Eye (tissue), 1 donor: Measurements from ENCODE around the gene ZNF805.
"Not testable (repeated sequence)": the region's sequence is repeated elsewhere in the genome, so short reads cannot be mapped to it uniquely, and the experiment has no call there.

ENCODE experiments used
- DNase-seq: peaks from one replicate; pipeline ENCODE4 v3.0.0-alpha.2; 2015

The ZNF805 gene

GRCh38 chr19:57240311-57241090 is at the start of gene ZNF805:
ZNF805 (plus strand) TSS chr19:57240632; CDS start chr19:57240892, 260 bp downstream.
- peak; percentile 97 for DNase-seq

DNA sequence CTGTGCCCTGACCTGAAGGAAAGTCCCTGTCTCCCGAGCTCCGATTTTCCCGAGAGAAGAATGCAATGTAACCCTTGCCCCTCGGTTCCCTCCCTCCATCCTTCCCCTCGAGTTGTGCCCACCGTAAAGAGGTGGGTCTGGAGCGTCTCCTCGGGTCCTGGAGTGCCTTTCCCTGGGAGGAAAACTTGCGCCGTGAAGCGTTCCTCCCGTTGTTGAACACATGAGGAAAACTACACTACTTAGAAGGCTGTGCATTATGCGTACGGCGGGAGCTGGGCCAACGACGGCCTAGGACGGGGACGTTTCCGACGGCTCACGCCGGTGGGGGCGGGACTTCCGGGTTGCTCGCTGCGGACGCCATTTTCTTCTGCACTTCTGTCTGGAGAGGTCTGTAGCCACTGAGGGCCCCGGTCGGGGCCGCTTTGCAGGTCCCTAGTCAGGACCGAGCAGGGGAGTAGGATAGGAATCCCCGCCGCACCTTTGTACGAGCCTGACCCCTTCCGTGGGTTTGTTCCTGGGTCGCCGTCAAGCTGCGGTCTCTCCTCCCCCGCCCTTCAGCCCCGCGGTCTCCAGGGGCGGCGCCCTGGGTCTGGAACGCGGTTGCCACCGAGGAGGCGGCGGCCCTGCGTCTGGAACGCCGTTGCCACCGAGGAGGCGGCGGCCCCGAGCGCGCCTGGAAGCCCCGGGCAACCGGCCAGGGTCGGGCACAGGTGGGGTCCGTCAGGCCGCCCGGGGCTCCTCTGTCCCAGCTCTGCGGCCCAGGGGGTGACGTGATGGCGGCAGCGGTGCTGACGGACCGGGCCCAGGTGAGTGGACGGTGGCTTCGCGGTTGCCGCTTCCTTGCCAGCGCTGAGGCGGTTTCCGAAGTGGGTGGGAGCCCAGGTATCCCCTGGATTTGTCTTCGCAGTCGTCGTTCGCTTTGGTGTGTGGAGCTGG is 49.0 kb upstream of the ZNF805 start, which contains the start of gene ZNF264:
Gene ZNF264, plus strand, starts transcription at position 360 of the 936 bp plus-strand sequence. Its CDS starts 414 bp downstream, at position 774.
- peak; percentile 94 for DNase-seq

DNA sequence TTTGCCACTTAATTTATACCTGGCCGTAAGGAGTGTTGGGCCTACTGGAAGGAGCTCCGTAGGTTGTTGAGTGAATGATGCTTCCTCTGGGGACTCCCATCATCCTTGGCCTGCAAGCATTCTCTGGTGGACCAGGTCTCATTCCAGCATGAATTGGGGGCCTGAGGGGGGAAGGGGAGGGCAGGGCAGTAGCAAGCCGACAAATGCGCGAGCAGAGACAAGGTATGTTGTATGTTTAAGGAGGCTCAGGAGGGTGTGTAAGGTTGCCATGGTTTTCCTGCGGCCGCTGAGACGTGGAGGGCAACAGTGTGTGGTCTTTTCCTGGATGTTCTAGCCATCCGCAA is 48.4 kb upstream of the ZNF805 start:
- DNase-seq, result peak; percentile 32

GRCh38 chr19:57192993-57193392 is 47.4 kb upstream of the ZNF805 start:
- no peak for DNase-seq

DNA sequence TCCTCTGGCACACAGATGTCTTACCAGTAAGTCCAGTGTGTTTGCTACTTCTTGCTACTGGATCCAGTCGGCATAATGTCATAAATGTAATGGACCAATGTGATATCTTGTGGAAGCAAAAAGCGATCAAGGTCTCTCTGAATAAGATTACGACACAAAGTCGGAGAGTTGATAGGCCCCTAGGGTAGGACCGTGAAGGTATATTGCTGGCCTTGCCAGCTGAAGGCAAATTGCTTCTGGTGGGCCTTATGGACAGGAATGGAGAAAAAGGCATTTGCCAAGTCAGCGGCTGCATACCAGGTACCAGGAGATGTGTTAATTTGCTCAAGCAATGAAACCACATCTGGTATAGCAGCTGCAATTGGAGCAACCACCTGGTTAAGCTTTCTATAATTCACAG is 42.6 kb upstream of the ZNF805 start:
- not testable (repeated sequence) for DNase-seq

GRCh38 chr19:57202160-57202559 is 38.3 kb upstream of the ZNF805 start:
- no peak for DNase-seq

- no peak for DNase-seq
These were observed 30.1 kb upstream of the ZNF805 start for GRCh38 chr19:57210381-57210780.

GRCh38 chr19:57212109-57212508 is 28.3 kb upstream of the ZNF805 start:
- DNase-seq, result no peak

DNA sequence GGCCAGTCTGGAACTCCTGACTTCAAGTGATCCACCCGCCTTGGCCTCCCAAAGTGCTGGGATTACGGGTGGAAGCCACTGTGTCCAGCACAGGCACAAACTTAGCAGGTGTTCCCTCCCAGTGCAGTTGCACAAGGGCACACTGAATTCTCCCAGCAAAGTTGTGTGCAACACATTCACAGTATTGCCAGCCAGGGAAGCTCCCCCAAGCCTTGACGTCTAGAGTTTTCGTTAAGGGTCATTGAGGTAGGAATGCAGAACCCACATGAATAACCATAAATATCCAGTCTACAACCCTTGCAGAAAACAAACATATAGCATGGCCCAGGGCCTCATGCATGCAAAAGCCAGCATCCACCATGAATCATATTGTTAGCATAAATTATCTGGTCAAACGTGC is 12.9 kb upstream of the ZNF805 start:
- no peak for DNase-seq

GRCh38 chr19:57231686-57232085 is 8.7 kb upstream of the ZNF805 start:
- DNase-seq, result no peak

DNA sequence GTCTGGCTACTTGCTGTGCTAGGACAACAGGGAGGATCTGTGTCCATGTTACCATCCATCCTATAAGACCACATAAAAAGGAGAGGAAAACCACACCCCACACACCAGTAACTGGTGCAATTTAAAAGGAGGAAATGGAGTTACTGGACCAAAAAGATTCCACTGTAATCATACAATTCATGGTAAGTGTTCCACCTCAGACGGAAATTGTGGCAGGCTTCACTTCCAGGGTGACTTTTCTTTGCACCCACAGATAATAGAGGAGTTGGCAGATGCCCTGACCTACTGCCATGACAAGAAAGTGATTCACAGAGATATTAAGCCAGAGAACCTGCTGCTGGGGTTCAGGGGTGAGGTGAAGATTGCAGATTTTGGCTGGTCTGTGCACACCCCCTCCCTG is 7.2 kb upstream of the ZNF805 start:
- DNase-seq, result no peak

DNA sequence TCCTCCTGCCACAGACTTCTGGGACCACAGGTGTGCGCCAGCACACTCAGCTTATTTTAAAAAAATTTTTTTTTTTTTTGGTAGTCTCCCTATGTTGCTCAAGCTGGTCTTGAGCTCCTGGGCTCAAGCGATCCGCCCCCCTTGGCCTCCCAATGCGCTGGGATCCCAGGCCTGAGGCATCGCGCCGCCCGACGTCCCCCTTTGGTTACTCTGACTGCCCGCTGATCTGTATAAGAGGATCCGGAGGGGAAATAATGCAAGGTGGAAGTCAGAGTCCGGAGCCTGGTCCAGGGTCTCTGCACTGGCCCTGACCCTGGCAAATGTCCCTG is 486 bp upstream of the ZNF805 start:
- DNase-seq, result no peak

DNA sequence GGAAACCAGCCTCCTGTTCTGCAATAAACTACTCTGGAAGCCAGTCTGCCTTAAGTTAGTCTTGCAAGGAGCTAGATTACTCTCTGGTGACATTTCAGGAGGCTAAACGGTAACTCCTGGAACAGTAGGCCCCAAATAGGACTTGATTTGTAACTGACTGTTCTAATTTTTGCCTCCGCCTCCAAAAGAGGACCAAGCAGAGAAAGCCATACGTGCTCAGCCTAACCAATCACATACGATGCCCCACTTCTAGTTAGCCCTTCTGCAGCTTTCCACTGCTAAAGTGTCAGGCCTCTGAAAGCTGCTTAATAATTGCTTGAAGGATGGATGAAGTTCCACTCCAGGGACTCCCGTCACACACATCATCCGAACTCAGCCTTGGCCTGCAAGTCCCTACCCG is 744 bp downstream of the ZNF805 start:
- DNase-seq, result no peak

DNA sequence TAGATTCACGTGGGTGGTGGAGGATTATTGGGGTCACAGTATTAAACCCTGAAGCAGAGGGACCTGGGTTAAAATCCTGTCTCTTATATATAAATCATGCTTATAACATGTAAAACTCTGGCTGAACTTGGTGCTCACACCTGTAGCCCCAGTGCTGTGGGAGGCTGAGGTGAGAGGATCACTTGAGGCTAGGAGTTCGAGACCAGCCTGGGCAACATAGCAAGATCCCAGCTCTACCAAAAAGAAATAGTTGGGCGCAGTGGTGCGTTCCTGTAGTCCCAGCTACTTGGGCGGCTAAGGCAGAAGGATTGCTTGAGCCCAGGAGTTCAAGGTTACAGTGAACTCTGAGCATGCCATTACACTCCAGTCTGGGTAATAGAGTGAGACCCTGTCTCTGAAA is 2.4 kb downstream of the ZNF805 start:
- no peak for DNase-seq

DNA sequence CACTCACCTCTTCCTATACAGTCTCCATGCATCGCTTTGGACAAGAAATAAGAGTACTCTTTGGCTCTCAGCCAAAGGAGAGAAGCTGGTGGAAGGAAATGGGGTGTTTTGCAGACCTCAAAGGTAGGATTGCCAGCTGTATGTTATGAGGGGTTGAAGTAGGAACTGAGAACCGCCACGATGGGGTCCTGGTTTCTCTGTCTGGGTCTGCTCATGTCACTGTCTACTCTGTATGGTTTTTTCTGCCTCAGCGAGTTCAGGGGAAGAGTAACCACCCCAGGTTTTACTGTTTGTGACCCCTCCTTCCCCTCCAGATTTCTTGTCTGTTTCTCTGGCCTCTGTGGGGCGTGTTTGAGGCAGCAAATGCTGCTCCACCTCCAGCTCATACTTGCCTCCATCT is 4.1 kb downstream of the ZNF805 start:
- no peak for DNase-seq

- no peak for DNase-seq
These were observed 4.6 kb downstream of the ZNF805 start for GRCh38 chr19:57245066-57245465.

DNA sequence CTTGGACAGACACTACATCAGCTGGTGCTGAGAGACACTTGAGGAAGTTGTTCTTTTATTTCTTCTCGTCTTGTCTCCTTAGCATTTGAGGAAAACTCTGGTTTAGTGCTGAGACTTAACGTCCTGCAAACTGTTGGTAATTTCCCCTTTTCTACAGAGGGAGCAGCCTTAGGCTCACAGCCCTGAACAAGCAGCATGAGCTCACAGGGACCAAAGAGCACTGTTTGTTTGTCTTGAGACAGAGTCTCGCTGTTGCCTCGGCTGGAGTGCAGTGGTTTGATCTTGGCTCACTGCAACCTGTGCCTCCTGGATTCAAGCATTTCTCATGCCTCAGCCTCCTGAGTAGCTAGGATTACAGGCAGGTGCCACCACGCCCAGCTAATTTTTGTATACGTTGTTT is 5.5 kb downstream of the ZNF805 start:
- no peak for DNase-seq

- DNase-seq, result no peak
These were observed 8.2 kb downstream of the ZNF805 start for GRCh38 chr19:57248646-57249045.

DNA sequence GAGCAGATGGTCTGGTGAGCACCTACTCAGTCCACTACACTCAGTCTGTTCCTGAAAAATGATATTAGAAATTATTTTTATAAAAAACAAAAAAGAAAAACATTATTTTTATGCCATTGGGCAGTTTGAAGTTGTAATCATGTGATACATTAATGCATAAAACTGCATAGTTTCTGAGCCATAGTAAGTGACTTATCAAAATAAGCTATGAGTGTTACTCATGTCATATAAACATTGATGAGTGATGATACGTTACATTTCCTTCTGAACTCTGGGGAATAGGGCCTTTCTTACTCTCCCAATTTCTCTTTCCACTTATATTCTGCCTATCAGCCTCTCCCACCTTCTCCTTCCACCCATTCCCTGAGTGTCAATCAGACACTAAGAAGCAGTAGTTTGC is 8.9 kb downstream of the ZNF805 start:
- DNase-seq, result no peak

DNA sequence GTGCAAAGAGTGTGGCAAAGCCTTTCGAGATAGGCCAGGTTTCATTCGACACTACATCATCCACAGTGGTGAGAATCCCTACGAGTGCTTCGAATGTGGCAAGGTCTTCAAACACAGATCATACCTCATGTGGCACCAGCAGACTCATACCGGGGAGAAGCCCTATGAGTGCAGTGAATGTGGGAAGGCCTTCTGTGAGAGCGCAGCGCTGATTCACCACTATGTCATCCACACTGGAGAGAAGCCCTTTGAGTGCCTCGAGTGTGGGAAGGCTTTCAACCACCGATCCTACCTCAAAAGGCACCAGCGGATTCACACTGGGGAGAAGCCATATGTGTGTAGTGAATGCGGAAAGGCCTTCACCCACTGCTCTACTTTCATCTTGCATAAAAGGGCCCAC is 13.3 kb downstream of the ZNF805 start:
- not testable (repeated sequence) for DNase-seq

DNA sequence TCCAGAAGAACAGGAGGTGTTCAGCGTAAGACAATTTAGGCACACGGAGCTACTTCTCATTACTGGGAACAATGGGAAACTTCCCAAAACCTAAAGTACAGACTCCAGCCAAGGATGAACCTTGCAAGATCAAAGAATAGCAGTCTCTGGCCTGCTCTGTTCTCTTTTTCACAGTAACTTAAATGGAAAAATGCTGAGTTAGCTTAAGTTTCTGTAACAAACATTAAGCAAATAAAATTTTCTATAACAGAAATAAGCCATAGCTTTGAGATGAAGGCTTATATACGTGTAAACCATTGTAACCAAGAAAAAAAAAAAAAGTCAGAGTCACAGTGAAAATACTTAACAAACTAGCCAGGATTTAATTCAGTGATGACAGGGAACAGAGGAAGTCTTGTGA is 21.6 kb downstream of the ZNF805 start:
- no peak for DNase-seq

DNA sequence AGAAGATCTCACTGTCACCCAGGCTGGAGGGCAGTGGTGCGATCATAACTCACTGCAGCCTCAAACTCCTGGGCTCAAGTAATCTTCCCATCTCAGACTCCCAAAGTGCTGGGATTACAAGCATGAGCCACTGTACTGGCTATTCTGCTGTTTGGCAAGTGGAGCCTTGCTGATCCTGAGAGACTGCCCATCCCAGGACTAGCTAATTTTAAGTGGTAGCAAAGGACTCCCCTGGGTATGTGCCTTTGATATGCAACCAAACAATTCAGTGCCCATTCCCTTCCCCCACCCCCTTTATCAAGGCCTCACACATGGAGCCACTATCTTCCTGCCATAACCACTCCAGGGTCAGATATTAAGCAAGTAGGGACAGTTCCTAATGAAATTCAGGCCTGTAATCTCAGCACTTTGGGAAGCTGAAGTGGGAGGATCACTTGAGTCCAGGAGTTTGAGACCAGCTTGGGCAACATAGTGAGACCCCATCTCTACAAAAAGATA is 22.9 kb downstream of the ZNF805 start:
- DNase-seq, result no peak

DNA sequence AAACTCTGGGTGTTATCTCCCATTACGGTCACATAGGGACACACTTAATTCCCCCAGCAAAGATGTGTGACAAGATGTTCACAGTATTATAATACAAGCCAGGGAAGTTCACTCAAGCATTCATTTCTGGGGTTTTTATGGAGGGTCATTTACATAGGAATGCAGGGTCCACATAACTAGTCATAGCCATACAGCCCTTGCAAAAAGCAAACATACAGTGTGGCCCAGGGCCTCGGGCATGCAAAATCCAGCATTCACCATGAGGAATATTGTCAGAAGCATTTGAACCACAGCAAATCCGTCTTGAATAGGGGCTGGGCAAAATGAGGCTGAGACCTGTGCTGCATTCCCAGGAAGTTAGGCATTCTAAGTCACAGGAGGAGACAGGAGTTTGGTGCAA is 26.9 kb downstream of the ZNF805 start:
- no peak for DNase-seq
